Stimulated activated CD4-positive, alpha-beta T cell treated with anti-CD3 and anti-CD28 coated beads, Interleukin-2, amount 100 ng/mL, for 48 hours (primary cell): ENCODE measurements around the gene CCSER2.
"Not testable (repeated sequence)": the region's sequence is repeated elsewhere in the genome, so short reads cannot be mapped to it uniquely, and the experiment has no call there.

Experiments used
- DNase-seq, 2 donors: peaks; one replicate each; pipeline ENCODE4 v3.0.0-alpha.2; 2020

Gene CCSER2

GRCh38 chr10:84312816-84313215 lies 15.6 kb upstream of the CCSER2 start:
- DNase-seq: no peak

DNA sequence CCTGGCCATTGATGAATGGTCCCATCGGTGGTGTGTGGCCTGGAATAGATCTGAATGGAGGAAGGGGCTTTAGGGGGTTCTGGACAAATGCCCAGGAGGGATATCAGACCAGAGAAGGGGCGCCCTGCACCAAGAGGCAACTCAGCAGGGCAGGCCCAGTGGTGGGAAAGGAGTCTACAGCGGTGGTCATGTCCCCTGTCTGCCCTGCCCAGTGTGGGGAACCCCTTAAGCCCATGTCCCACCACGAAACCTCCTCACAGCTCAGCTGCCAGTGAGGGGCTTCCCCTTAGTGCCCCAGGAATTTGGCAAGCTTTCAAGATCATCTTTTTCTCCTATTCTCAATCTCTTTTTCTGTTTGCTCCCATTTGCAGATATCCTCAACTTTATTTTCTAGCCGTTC lies 14.1 kb upstream of the CCSER2 start:
- no peak for DNase-seq

GRCh38 chr10:84317174-84317573 lies 11.2 kb upstream of the CCSER2 start:
- no peak for DNase-seq

DNA sequence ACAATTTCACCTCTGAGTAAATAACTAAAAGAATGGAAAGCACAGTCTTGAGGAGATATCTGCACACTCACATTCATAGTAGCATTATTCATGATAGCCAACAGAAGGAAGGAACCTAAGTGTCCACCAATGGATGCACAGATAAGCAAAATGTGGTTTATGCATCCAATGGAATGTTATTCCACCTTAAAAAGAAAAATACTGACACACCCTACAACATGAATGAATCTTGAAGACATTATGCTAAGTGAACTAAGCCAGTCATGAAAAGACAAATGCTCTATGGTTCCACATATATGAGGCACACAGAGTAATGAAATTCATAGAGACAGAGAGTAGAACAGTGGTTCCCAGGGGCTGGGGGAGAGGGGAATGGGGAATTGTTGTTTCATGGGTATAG lies 6.5 kb upstream of the CCSER2 start:
- DNase-seq: no peak

DNA sequence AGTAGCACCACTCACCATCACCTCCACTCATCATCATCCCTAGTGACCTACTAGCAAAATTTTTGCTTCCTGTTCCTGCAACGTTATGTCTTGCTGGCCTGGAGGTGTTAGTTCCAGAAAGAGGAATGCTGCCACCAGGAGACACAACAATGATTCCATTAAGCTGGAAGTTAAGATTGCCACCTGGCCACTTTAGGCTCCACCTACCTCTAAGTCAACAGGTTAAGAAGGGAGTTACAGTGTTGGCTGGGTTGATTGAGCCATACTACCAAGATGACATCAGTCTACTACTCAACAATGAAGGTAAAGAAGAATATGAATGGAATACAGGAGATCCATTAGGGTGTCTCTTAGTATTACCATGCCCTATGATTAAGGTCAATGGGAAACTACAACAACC lies 4.8 kb upstream of the CCSER2 start:
- DNase-seq: not testable (repeated sequence)

DNA sequence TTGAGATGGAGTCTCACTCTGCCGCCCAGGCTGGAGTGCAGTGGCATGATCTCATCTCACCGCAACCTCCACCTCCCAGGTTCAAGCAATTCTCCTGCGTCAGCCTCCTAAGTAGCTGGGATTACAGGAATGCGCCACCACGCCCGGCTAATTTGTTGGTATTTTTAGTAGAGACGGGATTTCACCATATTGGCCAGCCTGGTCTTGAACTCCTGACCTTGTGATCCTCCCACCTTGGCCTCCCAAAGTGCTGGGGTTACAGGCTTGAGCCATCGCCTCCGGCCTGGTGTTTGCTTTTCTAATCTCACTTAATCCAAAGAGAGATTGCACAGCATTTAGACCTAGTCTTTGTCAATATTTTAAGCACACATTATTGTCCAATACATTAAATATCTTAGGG lies 1.4 kb upstream of the CCSER2 start:
- not testable (repeated sequence) for DNase-seq

GRCh38 chr10:84329196-84329611 lies 815 bp downstream of the CCSER2 start:
- DNase-seq: peak; percentile 49 to 64

- DNase-seq: no peak
Measured at GRCh38 chr10:84329986-84330651, 1.7 kb downstream of the CCSER2 start.

DNA sequence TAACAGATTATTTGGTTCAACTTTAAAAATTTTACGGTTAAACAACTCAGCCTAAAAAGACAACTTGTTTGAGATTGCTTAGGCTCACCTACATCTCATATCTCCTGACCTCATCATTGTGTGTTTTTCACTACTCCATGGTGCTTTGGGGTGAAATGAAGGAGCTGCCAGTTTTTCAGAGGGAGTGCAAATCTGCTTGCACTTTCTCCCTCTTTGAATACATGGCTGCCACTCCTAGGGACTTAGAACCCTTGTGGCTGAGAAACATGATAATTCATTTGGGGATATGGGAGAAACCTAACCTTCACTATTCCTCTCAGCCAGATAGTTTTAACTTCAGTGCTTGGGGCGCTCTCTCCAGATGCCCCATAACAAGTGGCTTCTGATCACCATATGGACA lies 2.7 kb downstream of the CCSER2 start:
- no peak for DNase-seq

DNA sequence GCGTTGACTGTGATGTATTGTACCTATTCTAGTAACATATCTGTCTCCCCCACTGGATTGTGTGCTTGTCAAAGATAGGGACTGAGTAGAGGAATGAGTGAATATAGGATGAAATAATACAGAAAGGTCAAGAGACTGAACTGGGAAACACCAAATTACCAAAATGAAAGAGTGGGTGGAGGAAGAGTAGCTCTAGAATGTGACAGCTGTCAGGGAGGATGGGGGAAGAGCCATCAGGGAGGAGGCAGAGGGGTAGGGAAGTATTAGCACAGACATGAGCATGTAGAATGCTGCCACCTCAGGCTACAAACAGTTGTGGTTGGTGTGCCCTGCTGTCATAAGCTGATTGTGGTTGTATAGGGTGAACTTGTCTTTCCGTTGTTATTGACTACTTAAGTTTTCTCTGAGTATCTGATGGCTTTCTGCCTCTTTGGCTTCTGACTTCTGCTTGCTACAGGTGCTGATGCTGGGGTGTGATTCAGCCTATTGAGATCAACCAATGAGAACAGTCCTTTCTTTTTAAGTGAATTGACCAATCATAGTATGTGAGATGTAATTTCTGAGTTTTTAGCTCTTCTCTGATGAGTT lies 5.6 kb downstream of the CCSER2 start:
- DNase-seq: peak; percentile 32 to 40

DNA sequence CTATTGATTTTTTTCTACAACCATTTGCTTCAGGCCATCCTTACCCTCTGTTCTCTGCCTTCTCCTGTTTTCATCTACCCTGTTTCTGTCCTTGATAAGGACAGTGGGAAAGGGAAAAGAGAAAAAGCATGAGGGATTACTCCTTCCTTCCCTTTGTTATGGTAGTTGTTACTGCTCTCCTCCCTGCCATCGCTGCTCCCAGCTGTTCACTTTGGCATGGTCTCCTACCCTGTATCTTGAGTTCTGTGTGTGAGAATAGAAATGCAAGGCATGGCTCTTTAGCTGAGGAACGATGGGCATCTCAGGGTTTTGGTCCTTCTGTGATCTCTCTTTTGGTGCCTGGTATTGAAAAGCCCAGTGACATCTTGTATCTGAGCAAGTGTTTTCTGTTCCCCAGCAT lies 6.4 kb downstream of the CCSER2 start:
- DNase-seq: no peak

DNA sequence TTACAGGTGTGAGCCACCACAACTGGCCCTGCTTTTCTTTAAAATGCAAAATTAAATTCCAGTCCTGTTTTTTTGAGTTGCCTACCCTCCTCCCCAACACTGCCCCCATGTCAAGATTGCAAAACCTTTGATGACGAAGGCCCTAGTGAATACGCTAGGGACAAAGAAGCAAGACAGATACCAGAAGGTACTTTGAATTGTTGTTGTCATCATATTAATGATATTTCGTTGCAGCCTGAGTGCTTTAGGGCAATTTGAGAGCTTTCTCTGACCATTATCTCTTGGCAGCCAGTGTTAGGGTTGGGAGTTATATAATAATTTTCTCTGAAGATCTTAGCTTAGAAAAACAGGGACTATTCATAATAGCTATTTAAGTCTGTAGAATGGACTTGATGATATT lies 7.1 kb downstream of the CCSER2 start:
- DNase-seq: no peak

DNA sequence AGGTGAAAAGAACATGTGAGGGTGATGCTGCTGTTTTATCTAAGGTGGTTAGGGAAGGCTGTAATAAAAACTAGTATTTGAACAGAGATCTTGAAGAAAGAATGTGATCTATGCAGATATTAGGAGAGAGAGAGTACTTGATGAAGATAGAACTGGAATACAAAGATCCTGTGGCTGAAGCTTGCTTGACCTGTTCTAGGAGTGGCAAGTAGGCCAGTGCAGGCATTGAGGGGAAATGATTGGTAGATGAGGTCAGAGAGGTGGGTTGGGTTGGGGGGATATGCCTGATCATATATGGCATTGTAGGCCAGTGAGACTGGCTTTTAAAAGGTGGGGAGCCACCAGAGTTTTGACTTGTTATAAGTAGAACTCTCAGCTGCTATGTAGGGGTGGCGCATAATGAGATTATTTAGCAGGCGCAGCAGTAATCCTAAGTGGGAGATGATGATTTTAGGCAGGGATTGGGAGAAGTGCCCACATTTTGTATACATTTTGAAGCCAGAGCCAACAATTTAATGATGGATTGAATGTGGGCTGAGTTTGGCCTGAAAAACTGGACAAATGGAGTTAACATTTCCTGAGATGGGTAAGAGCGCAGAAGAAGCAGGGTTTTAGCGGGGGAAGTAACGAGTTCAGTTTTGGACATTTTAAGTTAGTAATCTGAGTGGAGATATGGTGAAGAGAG lies 8.2 kb downstream of the CCSER2 start:
- DNase-seq: no peak

DNA sequence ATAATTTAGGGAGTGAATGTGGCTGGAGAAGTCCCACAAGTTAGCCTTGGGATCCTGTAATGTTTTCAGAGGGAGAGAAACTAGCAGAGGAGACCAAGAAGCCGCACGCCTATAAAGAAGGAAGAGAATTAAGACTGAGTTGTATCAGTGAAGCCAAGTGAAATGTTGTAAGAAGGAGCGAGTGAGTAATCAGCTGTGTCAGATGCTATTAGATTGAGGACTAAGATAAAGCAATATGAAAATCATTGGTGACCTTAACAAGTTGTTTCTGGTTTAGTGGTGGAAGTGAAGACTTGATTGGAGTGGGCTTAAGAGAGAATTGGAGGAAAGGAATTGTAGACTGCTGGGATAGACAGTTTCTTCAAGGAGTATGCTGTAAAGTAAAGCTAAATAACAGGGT lies 8.8 kb downstream of the CCSER2 start:
- no peak for DNase-seq

DNA sequence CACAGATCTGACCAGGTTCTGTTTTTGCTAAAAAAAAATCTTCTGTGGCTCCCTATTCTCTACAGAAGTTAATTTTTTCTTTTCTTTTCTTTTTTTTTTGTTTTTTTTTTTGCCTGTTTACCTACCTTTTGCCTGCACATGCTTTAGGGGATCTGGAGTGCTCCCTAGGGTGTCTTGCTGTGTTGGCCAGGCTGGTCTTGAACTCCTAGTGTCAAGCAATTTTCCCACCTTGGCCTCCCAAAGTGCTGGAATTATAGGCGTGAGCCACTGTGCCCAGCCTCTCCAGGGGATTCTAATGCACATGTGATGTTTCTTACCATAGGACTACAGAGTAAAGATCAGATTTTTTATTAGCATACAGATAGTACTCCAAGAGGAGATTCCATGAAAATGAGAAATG lies 10.6 kb downstream of the CCSER2 start:
- no peak for DNase-seq

DNA sequence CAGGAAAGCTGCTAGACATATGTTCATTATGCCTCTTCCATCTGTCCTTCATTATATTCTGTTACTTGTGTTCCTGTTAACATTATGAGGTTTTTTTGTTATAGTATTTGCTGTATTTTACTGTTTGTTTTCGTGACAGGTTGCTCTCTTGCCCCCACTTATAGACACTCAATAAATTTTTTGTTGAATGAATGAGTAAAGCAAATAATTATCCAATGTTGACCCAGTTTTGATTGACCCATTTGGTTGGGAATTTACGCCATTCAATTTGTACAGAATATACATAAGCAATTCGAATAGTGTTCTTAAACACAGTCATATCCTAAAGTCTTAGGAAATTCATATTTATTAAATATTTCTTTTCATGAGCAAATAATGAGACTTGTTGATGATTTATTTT lies 11.8 kb downstream of the CCSER2 start:
- DNase-seq: no peak

- no peak for DNase-seq
Measured at GRCh38 chr10:84340632-84341537, 12.5 kb downstream of the CCSER2 start.

DNA sequence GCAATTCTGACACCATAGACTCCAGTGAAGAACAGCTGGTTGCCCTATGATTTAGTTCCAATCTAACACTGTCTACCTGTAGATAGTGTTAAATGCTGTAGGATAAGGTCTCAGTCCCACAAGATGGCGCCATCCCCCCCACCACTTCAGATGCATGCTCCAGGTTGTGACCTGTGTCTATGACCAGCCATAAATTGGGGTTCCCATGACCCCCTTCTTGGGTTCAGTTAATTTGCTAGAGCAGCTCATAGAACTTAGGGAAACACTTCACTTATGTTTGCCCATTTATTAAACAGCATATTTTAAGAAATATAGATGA lies 13.1 kb downstream of the CCSER2 start:
- DNase-seq: peak in 1 of 2 donors; percentile 21

DNA sequence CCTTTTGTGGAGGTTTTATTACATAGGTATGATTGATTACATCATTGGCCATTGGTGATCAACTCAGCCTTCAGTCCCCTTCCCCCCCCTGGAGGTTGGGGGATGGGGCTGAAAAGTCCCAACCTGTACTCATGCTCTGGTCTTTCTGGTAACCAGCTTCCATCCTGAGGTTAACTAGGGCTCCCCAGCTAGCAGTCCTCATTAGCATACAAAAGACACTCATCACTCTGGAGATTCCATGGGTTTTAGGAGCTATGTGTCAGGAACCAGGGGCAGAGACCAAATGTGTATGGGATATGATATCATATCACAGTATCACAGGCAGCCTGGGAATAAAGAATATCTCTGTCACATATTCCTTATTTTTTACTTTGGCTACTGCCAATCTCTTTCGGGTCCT lies 13.6 kb downstream of the CCSER2 start:
- no peak for DNase-seq

DNA sequence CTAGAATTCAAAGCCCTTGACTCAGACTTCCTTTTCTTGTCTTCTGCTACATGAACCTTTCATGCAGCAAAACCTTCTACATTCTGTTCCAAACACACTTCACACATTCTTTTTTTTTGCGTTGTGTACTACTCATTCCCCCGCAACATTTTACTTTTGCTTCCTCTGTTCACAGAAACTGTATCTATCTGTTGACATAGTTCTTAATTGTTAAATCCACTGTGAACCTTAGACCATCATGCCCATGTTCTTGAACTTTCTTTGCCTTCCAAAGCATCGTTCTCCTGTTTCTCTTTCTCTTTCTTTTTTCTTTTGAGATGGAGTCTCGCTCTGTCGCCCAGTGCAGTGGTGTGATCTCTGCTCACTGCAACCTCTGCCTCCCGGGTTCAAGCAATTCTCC lies 14.2 kb downstream of the CCSER2 start:
- no peak for DNase-seq

DNA sequence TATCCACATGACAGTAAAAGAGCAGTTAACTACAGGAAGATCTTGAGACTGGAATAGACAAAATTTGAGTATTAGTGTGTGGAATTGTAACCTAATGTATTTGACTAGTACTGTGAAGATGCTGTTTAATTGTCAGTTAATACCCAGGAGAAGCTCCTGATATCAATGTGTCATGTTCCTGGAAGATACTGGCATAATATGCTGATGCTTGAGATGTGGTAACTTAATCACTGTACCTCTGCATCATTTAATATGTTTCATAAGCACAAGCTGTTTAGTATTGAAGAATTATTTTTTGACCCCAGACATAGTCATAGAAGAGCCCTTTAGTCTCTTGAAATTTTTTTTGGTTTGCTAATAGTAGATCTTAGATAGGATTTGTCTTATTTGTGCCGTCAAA lies 15.4 kb downstream of the CCSER2 start:
- no peak for DNase-seq

DNA sequence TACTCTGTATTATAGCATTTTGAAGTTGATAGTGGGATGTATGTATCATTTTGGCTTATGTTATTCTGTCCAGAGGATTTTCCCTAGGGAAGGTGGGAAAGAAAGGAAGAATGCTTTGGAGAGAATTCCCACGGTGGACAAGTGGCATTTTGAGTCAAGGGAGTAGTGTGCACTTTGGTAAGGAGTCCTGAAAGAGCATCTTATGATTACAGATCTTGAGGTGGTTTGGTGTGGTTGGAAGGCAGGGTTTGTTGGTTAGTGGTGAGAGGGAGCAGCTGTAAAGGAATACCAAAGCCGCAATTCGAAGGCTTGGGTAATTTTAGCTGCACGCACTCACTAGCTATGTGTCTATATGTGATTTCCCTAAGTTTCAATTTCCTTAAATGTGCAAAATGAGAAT lies 16.1 kb downstream of the CCSER2 start:
- no peak for DNase-seq

GRCh38 chr10:84347575-84348002 lies 19.2 kb downstream of the CCSER2 start:
- not testable (repeated sequence) for DNase-seq

- DNase-seq: no peak
Measured at GRCh38 chr10:84348447-84348846, 20.1 kb downstream of the CCSER2 start.
